Measurements from ENCODE around the gene TMEM213. TPM values are rescaled to one million over a fixed set of nuclear protein-coding genes. Genes with fewer than 3 reads are reported as not detected.

Gene TMEM213
- total RNA-seq, 4 donors from 2014 or later = 0.25 TPM; not detected in 3

DNA sequence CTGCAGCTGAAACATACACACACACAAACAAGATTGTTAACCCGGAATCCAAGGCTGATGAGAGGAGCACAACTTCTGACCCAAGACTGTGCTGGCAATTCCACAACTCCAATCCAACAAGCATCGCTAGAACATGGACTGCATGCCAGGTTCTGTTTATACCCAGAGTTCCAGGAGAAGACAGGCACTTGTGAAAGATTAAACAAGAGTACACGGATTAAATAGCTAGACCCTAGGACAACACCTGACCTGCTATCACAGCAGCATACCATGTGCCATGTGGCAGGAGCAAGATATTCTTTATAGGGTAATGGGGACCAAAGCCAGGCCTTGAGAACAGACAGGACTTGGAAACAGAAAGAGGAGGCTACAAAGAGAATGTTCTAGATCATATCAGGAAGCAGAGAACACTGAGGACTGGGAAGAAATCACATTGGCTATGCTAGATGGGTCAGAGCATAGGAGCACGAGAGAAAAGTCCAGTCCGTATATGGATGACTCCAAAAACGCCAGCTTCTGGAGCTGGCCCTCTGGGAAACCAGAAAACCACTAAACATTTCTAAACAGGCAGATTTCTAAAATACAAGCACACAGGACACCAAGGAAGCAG lies 83.9 kb downstream of the TMEM213 start:
- Histone ChIP-seq H3K9me3 (no peaks in the 10 kb centered on the region), H3K36me3 (peaks cover 0 to 22% of the 10 kb centered on the region in 2 donors), H3K4me3 (no peak overlapping the region), H3K27me3 (no peaks in the 10 kb centered on the region), H3K27ac (no peak overlapping the region), H3K4me1 (no peaks in the 10 kb centered on the region)
- WGBS, 2 donors (ENCODE audit: low coverage in 1 of 2) = 42 to 73% methylated on average over 2 to 4 of the region's 6 CpGs
- TF ChIP-seq POLR2A (IDR thresholded peaks at IDR 0.05) (no peak), POLR2AphosphoS5 (IDR thresholded peaks at IDR 0.05) (no peak), EP300 (IDR thresholded peaks at IDR 0.05) (no peak)
- TF ChIP-seq, protein P1, sequence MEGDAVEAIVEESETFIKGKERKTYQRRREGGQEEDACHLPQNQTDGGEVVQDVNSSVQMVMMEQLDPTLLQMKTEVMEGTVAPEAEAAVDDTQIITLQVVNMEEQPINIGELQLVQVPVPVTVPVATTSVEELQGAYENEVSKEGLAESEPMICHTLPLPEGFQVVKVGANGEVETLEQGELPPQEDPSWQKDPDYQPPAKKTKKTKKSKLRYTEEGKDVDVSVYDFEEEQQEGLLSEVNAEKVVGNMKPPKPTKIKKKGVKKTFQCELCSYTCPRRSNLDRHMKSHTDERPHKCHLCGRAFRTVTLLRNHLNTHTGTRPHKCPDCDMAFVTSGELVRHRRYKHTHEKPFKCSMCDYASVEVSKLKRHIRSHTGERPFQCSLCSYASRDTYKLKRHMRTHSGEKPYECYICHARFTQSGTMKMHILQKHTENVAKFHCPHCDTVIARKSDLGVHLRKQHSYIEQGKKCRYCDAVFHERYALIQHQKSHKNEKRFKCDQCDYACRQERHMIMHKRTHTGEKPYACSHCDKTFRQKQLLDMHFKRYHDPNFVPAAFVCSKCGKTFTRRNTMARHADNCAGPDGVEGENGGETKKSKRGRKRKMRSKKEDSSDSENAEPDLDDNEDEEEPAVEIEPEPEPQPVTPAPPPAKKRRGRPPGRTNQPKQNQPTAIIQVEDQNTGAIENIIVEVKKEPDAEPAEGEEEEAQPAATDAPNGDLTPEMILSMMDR (IDR thresholded peaks at IDR 0.05) = no peak
- no peak for ATAC-seq

DNA sequence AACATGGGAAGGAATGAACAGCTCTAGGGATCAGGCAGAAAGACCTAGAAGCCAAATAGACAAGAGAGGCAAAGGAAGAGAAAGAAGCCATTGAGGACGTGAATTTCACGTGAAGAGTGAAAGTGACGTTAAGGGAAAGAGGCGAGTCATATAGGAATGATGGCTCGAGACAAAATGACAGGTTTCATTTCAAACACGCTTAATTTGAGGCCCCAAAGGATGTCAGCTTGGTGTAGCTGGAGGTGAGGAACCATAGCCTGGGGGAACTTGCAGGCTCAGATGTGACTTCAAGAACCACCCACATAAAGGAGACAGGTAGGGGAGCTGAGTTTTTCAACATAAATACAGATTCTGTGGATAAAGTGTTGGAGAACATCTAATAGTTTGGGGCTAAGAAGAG lies 84.5 kb downstream of the TMEM213 start:
- ATAC-seq = no peak
- 77 to 90% methylated on average over 2 to 6 of the region's 6 CpGs for WGBS, 2 donors (ENCODE audit: low coverage in 1 of 2)
- H3K27ac ChIP-seq = no peak overlapping the region

DNA sequence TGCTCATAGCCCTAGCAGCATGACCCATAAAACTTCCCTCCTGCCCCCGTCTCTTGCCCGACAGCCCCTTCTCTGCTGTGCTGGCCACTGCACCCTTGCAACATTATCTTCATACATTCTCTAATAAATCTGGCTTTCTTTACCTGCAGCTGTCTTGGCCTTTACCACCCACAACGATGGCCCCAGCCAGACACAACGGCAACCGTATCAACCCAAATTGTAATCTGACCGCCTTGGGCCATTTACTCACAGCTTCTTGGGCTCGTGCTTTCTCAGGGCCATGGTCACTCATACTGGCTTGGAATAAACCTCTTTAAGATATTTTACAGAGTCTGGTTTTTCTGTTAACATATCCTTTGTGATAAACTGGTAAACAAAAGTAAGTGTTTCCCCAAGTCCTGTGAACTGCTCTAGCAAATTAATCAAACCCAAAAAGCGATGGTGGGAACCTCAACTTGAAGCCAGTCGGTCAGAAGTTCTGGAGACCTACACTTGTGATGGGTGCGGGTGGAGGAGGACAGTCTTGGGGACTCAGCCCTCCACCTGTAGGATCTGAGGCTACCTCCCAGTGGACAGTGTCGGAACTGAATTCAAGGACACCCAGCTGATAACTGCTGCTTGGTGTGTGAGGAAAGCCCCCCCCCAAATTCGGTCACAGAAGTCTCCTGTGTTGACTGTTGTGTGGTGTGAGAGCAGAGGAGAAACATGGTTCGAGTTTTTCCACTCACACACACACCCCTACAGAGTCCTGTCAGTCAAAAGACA lies 87.8 kb downstream of the TMEM213 start:
- TF ChIP-seq EP300 (IDR thresholded peaks at IDR 0.05) = no peak
- TF ChIP-seq POLR2AphosphoS5 (IDR thresholded peaks at IDR 0.05) = no peak
- TF ChIP-seq, protein P1 (IDR thresholded peaks at IDR 0.05) = no peak
- no peak for TF ChIP-seq POLR2A (IDR thresholded peaks at IDR 0.05)
- Histone ChIP-seq H3K27me3 (no peaks in the 10 kb centered on the region), H3K4me3 (no peak overlapping the region), H3K9me3 (no peaks in the 10 kb centered on the region), H3K4me1 (peaks cover 0 to 1% (median 0%) of the 10 kb centered on the region in 3 donors), H3K27ac (no peak overlapping the region), H3K36me3 (peaks cover 0 to 7% of the 10 kb centered on the region in 2 donors)
- no peak for ATAC-seq
- WGBS, 2 donors (ENCODE audit: low coverage in 1 of 2) = 88 to 96% methylated on average over 5 to 10 of the region's 13 CpGs

More for the DNA sequence above, 84.5 kb downstream of the TMEM213 start:
- peaks cover 0 to 22% of the 10 kb centered on the region in 2 donors for H3K36me3 ChIP-seq
- TF ChIP-seq, protein P1 (IDR thresholded peaks at IDR 0.05) = no peak
- TF ChIP-seq EP300 (IDR thresholded peaks at IDR 0.05) (no peak), POLR2AphosphoS5 (IDR thresholded peaks at IDR 0.05) (no peak), POLR2A (IDR thresholded peaks at IDR 0.05) (no peak)
- no peaks in the 10 kb centered on the region for H3K4me1 ChIP-seq
- H3K4me3 ChIP-seq = no peak overlapping the region
- H3K27me3 ChIP-seq = no peaks in the 10 kb centered on the region
- H3K9me3 ChIP-seq = no peaks in the 10 kb centered on the region

DNA sequence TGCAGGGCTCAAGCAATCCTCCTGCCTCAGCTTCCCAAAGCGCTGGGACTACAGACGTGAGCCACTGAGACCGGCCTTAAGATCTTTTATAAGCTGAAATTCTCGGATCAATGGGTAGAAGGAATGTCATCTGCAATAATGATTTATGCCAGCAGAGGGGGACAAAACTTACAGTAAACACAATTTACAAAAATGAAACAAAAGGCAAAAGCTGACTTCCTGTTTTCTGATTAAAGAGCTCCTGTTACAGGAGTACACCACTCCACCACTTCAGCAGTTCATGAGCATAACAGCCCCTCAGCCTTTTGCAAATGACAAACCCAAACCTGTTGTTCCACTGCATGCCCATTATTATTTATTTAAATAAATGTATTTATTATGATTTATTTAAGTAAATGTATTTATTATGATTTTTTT lies 88.7 kb downstream of the TMEM213 start:
- Histone ChIP-seq H3K9me3 (no peaks in the 10 kb centered on the region), H3K4me3 (no peak overlapping the region), H3K36me3 (no peaks in the 10 kb centered on the region), H3K4me1 (peaks cover 0 to 6% (median 0%) of the 10 kb centered on the region in 3 donors), H3K27ac (no peak overlapping the region), H3K27me3 (no peaks in the 10 kb centered on the region)
- no peak for TF ChIP-seq POLR2AphosphoS5 (IDR thresholded peaks at IDR 0.05)
- TF ChIP-seq, protein P1 (IDR thresholded peaks at IDR 0.05) = peak; percentile 40 to 62 (median 50)
- no peak for TF ChIP-seq POLR2A (IDR thresholded peaks at IDR 0.05)
- ATAC-seq = no peak
- 34 to 50% methylated on average over 4 of the region's 4 CpGs for WGBS, 2 donors (ENCODE audit: low coverage in 1 of 2)

Data from gastroesophageal sphincter (tissue), 4 donors.